ENCODE results near the gene SNRPA.

DNA sequence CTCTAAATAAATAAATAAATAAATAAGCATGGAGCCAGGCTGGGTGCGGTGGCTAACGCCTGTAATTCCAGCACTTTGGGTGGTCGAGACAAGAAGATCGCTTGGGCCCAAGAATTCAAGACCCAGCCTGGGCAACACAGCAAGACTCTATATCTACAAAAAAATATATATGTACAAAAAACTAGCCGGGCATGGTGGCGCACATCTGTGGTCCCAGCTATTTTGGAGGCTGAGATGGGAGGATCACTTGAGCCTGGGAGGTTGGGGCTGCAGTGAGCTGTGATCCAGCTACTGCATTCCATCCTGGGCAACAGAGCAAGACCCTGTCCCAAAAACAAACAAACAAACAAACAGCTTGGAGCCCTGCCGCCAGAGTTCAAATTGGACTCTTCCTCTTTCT lies 3.5 kb upstream of the SNRPA start:
- TF ChIP-seq FOXP2 (optimal IDR thresholded peaks at IDR 0.05; ENCODE audit: borderline replicate concordance, extremely low read depth, extremely low read length, insufficient read depth) (no peak), TAF1 (IDR thresholded peaks at IDR 0.05; ENCODE audit: borderline replicate concordance, insufficient read depth, low read length) (no peak), SIN3A (IDR thresholded peaks at IDR 0.05; ENCODE audit: borderline replicate concordance, insufficient read depth, low read length) (no peak)
- TF ChIP-seq, protein P1, sequence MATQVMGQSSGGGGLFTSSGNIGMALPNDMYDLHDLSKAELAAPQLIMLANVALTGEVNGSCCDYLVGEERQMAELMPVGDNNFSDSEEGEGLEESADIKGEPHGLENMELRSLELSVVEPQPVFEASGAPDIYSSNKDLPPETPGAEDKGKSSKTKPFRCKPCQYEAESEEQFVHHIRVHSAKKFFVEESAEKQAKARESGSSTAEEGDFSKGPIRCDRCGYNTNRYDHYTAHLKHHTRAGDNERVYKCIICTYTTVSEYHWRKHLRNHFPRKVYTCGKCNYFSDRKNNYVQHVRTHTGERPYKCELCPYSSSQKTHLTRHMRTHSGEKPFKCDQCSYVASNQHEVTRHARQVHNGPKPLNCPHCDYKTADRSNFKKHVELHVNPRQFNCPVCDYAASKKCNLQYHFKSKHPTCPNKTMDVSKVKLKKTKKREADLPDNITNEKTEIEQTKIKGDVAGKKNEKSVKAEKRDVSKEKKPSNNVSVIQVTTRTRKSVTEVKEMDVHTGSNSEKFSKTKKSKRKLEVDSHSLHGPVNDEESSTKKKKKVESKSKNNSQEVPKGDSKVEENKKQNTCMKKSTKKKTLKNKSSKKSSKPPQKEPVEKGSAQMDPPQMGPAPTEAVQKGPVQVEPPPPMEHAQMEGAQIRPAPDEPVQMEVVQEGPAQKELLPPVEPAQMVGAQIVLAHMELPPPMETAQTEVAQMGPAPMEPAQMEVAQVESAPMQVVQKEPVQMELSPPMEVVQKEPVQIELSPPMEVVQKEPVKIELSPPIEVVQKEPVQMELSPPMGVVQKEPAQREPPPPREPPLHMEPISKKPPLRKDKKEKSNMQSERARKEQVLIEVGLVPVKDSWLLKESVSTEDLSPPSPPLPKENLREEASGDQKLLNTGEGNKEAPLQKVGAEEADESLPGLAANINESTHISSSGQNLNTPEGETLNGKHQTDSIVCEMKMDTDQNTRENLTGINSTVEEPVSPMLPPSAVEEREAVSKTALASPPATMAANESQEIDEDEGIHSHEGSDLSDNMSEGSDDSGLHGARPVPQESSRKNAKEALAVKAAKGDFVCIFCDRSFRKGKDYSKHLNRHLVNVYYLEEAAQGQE (IDR thresholded peaks at IDR 0.05; ENCODE audit: insufficient read depth in 1 of 2, low read depth in 2 of 2, low read length in 2 of 2): no peak

All from PFSK-1 (cell line).